CD4-positive, alpha-beta T cell (primary cell): ENCODE results near the gene WDR64. TPM values are rescaled to one million over a fixed set of nuclear protein-coding genes. Genes with fewer than 3 reads are reported as not detected.

Experiments
- ATAC-seq: fragments of 200-7000 bp; cut with Tn5 transposase; one replicate; pipeline ENCODE4 v1.10.0; 2022; ENCODE audit warnings: mild to moderate bottlenecking; ENCODE audit not compliant: poor library complexity
- CTCF ChIA-PET: fragments of 350-600 bp; sonication (Branson Sonifier 250); formaldehyde crosslinking; loops from one replicate; lab custom pipeline; 2021; ENCODE audit warnings: antibody characterized with exemption, inconsistent platforms; lab: Charles Lee
- POLR2A ChIA-PET: fragments of 350-600 bp; sonication (Branson Sonifier 250); formaldehyde crosslinking; loops from one replicate; lab custom pipeline; 2021; ENCODE audit warnings: antibody characterized with exemption, inconsistent platforms; lab: Charles Lee
- DNase-seq, 14 experiments: peaks; one replicate each; pipeline ENCODE4 v3.0.0-alpha.2; 2013 to 2020; ENCODE audit warnings: mixed read lengths in 2 of 14
- H3K27ac ChIP-seq, 2 donors: one replicate each; pipeline versions ENCODE4 v1.5.1 to v1.7.0; 2013; ENCODE audit warnings: low read length in 2 of 2, low read depth in 1 of 2, mild to moderate bottlenecking in 1 of 2
- H3K27me3 ChIP-seq, 2 experiments: 1 replicate in 1 of 2; 2 replicates in 1 of 2; pipeline versions ENCODE4 v1.6.1 to v1.7.0; 2013; ENCODE audit warnings: low read length in 2 of 2, control low read depth in 1 of 2, mild to moderate bottlenecking in 1 of 2, moderate library complexity in 1 of 2; ENCODE audit not compliant: insufficient read depth in 2 of 2, control insufficient read depth in 1 of 2
- H3K36me3 ChIP-seq: one replicate; pipeline ENCODE4 v1.6.1; 2013; ENCODE audit warnings: low read length, control low read depth; ENCODE audit not compliant: insufficient read depth
- H3K4me1 ChIP-seq: one replicate; pipeline ENCODE4 v1.6.1; 2013; ENCODE audit warnings: low read length, control low read depth; ENCODE audit not compliant: insufficient read depth
- H3K4me3 ChIP-seq: one replicate; pipeline ENCODE4 v1.5.1; 2013; ENCODE audit warnings: mild to moderate bottlenecking, low read length, moderate library complexity
- H3K9me3 ChIP-seq, 2 experiments: 1 replicate in 1 of 2; 2 replicates in 1 of 2; pipeline versions ENCODE4 v1.6.1 to v1.7.0; 2013; ENCODE audit warnings: low read length in 2 of 2, mild to moderate bottlenecking in 2 of 2, control low read depth in 1 of 2, moderate library complexity in 1 of 2; ENCODE audit not compliant: control insufficient read depth in 1 of 2, insufficient read depth in 1 of 2
- H3K27ac Mint-ChIP-seq: one replicate; pipeline ENCODE4 v1.8.0; 2020; ENCODE audit warnings: mixed read lengths
- H3K27me3 Mint-ChIP-seq: one replicate; pipeline ENCODE4 v1.8.0; 2021; ENCODE audit warnings: mixed read lengths
- H3K36me3 Mint-ChIP-seq: one replicate; pipeline ENCODE4 v1.8.0; 2021; ENCODE audit warnings: low read depth, mixed read lengths
- H3K4me1 Mint-ChIP-seq: one replicate; pipeline ENCODE4 v1.8.0; 2021; ENCODE audit warnings: low read depth, mixed read lengths
- H3K4me3 Mint-ChIP-seq: one replicate; pipeline ENCODE4 v1.8.0; 2020; ENCODE audit warnings: mild to moderate bottlenecking, mixed read lengths
- H3K9me3 Mint-ChIP-seq: one replicate; pipeline ENCODE4 v1.8.0; 2020; ENCODE audit warnings: mixed read lengths
- intact Hi-C, 2 experiments: fragments of 100-400 bp; cut with DNase I in 1 of 2; cut with micrococcal nuclease in 1 of 2; formaldehyde crosslinking; loops; one replicate each; pipeline versions ENCODE4 v1.15.1 to v1.9.0; 2023 to 2025; cut with DNase I, micrococcal nuclease
- total RNA-seq, 174 experiments: library from RNA in 2 of 174; stranded (reverse) in 2 of 174; gene quantifications; one replicate each; pipeline ENCODE4 v1.2.3 and lab custom pipeline; 2021 to 2026
- TF ChIP-seq, protein P1 (sequence below): fragments of 200-600 bp; IDR thresholded peaks from one replicate; pipeline ENCODE4 v1.8.0; 2022; ENCODE audit warnings: antibody characterized with exemption, mild to moderate bottlenecking

The WDR64 gene
- total RNA-seq, 2 experiments from 2014 or later: 0.67 TPM; not detected in 1

DNA sequence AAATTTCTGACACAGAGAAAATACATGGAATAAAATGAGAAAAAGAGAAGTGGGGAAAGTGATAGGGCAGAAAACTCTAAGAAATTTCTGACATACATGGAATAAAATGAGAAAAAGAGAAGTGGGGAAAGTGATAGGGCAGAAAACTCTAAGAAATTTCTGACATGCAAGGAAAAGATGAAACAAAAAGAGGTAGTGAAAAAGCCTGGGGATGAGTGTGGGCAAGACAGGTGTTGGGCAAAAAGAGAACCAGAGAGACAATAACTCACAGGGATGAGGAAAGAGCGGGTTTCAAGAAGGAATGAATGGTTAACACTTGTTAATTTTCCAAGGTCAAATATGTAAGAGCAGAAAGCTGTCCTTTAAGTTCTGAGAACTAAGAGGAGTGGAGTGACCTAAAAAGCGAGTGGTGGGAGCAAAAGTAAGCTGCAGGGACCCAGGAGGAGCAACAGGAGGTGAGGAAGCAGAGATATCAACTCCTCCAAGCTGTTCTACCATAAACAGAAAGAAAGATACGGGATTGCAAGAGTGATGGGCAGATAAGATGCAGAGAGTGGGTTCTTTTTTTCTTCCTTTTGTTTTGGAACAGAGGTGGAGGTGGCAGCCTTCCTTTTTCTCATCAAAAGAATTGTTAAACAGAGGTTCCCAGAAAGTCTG lies 166.0 kb downstream of the WDR64 start:
- DNase-seq (peak in 2 of 14 experiments; percentile 6 to 12), ATAC-seq (no peak)
- Mint-ChIP-seq H3K4me1 (no peaks in the 10 kb centered on the region), H3K27ac (no peak overlapping the region), H3K36me3 (no peaks in the 10 kb centered on the region), H3K27me3 (no peaks in the 10 kb centered on the region), H3K9me3 (no peaks in the 10 kb centered on the region), H3K4me3 (no peak overlapping the region)
- no peak overlapping the region for H3K4me3 ChIP-seq
- intact Hi-C loops: no loop called here
- H3K27ac ChIP-seq: no peak overlapping the region
- no peaks in the 10 kb centered on the region for H3K4me1 ChIP-seq
- H3K27me3 ChIP-seq: no peaks in the 10 kb centered on the region
- CTCF ChIA-PET: no interaction called here
- H3K36me3 ChIP-seq: no peaks in the 10 kb centered on the region
- POLR2A ChIA-PET: no interaction called here
- H3K9me3 ChIP-seq: no peaks in the 10 kb centered on the region
- TF ChIP-seq, protein P1, sequence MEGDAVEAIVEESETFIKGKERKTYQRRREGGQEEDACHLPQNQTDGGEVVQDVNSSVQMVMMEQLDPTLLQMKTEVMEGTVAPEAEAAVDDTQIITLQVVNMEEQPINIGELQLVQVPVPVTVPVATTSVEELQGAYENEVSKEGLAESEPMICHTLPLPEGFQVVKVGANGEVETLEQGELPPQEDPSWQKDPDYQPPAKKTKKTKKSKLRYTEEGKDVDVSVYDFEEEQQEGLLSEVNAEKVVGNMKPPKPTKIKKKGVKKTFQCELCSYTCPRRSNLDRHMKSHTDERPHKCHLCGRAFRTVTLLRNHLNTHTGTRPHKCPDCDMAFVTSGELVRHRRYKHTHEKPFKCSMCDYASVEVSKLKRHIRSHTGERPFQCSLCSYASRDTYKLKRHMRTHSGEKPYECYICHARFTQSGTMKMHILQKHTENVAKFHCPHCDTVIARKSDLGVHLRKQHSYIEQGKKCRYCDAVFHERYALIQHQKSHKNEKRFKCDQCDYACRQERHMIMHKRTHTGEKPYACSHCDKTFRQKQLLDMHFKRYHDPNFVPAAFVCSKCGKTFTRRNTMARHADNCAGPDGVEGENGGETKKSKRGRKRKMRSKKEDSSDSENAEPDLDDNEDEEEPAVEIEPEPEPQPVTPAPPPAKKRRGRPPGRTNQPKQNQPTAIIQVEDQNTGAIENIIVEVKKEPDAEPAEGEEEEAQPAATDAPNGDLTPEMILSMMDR: no peak

- Mint-ChIP-seq H3K27me3 (no peaks in the 10 kb centered on the region), H3K9me3 (no peaks in the 10 kb centered on the region), H3K4me3 (no peak overlapping the region), H3K36me3 (no peaks in the 10 kb centered on the region), H3K27ac (no peak overlapping the region), H3K4me1 (no peaks in the 10 kb centered on the region)
- ChIA-PET CTCF (no interaction called here), POLR2A (no interaction called here)
- TF ChIP-seq, protein P1: no peak
- intact Hi-C loops: no loop called here
- no peaks in the 10 kb centered on the region for H3K4me1 ChIP-seq
- no peak overlapping the region for H3K27ac ChIP-seq
- no peak overlapping the region for H3K4me3 ChIP-seq
- no peak for ATAC-seq
- no peaks in the 10 kb centered on the region for H3K27me3 ChIP-seq
- DNase-seq: no peak
- H3K36me3 ChIP-seq: no peaks in the 10 kb centered on the region
- no peaks in the 10 kb centered on the region for H3K9me3 ChIP-seq
These were observed 167.3 kb downstream of the WDR64 start for GRCh38 chr1:241819340-241819866.

DNA sequence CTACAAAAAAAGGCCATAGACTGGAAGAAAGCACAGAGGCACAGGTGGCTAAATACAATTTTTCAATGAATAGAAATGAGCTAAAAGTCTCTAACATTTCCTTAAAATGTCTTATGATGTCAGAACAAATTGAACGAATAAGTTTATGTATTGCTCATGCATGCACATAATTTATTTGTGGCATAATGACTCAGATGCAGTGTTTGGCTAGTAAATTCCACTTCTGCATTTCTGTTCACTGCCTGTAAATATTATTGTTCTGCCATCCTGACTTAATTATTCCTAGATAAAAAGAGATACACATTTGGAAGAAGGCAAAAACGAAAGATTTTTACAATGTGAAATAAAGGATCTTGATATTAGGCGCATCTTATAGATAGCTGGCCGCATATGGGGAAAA lies 169.3 kb downstream of the WDR64 start:
- Histone ChIP-seq H3K9me3 (no peaks in the 10 kb centered on the region), H3K4me3 (no peak overlapping the region), H3K27ac (no peak overlapping the region), H3K27me3 (no peaks in the 10 kb centered on the region), H3K36me3 (no peaks in the 10 kb centered on the region), H3K4me1 (no peaks in the 10 kb centered on the region)
- H3K36me3 Mint-ChIP-seq: no peaks in the 10 kb centered on the region
- ChIA-PET CTCF (no interaction called here), POLR2A (no interaction called here)
- DNase-seq (peak in 1 of 14 experiments; percentile 16), ATAC-seq (no peak)
- intact Hi-C loops: no loop called here
- no peak overlapping the region for H3K27ac Mint-ChIP-seq
- H3K4me3 Mint-ChIP-seq: no peak overlapping the region
- no peaks in the 10 kb centered on the region for H3K4me1 Mint-ChIP-seq
- H3K9me3 Mint-ChIP-seq: no peaks in the 10 kb centered on the region
- TF ChIP-seq, protein P1: no peak
- H3K27me3 Mint-ChIP-seq: no peaks in the 10 kb centered on the region
